AG04450 (cell line): ENCODE results near the gene TNIK. TPM values are rescaled to one million over a fixed set of nuclear protein-coding genes. Genes with fewer than 3 reads are reported as not detected.

Experiments
- CTCF ChIA-PET: fragments of 300-600, 350-600 bp; formaldehyde crosslinking; extraction: SDS; loops from one replicate; lab custom pipeline; 2022; ENCODE audit warnings: antibody characterized with exemption, inconsistent platforms; lab: Charles Lee
- POLR2A ChIA-PET: fragments of 350-600 bp; formaldehyde crosslinking; extraction: SDS; loops from one replicate; lab custom pipeline; 2021; ENCODE audit warnings: antibody characterized with exemption, inconsistent platforms; lab: Yijun Ruan, JAX
- DNase-seq: peaks from one replicate; pipeline ENCODE4 v3.0.0-alpha.2; 2011; ENCODE audit warnings: low read depth, low spot score
- H3K27ac ChIP-seq: one replicate; pipeline ENCODE4 v1.5.1; 2012; ENCODE audit warnings: low read depth, low read length, control low read depth
- H3K27me3 ChIP-seq: one replicate; pipeline ENCODE4 v1.6.0; 2012; ENCODE audit warnings: low read length; ENCODE audit not compliant: control insufficient read depth, insufficient read depth
- H3K4me3 ChIP-seq: 2 replicates; pipeline ENCODE4 v1.5.1; 2011; ENCODE audit warnings: mild to moderate bottlenecking, low read depth, low read length, control low read depth
- H3K9me3 ChIP-seq: 2 replicates; pipeline ENCODE4 v1.5.1; 2012; ENCODE audit warnings: low read length; ENCODE audit not compliant: control insufficient read depth, insufficient read depth
- polyA plus RNA-seq: library from polyadenylated mRNA; depleted of rRNA; stranded (reverse); fragments of >200 nt; gene quantifications from 2 replicates; pipeline ENCODE4 v1.2.3, GENCODE V29; 2011
- TF ChIP-seq, protein P1 (sequence below): IDR thresholded peaks from 2 replicates; pipeline ENCODE4 v1.5.1; 2011; ENCODE audit warnings: low read depth, low read length, control low read depth, inconsistent platforms

TNIK gene
- polyA plus RNA-seq, 1 experiment: 9.0 TPM

DNA sequence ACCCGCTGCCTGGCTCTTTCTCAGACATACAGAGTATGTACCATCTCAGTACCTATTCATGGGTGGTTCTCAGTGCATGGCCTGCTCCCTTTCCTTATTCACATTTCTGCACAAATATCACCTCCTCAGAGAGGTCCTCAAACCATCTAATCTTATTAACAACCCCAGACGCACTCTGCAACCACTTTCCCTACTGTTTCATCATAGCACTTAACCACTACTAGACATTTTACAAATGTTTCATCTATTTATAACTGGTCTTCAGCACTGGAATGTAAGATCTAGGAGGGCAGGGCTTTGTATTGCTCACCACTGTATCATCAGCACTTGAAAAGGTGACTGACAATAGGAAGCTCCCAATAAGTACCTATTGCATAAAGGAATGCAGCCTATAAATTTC, 45.1 kb downstream of the TNIK start:
- no peak overlapping the region for H3K4me3 ChIP-seq
- H3K9me3 ChIP-seq: no peaks in the 10 kb centered on the region
- no peak overlapping the region for H3K27ac ChIP-seq
- TF ChIP-seq, protein P1, sequence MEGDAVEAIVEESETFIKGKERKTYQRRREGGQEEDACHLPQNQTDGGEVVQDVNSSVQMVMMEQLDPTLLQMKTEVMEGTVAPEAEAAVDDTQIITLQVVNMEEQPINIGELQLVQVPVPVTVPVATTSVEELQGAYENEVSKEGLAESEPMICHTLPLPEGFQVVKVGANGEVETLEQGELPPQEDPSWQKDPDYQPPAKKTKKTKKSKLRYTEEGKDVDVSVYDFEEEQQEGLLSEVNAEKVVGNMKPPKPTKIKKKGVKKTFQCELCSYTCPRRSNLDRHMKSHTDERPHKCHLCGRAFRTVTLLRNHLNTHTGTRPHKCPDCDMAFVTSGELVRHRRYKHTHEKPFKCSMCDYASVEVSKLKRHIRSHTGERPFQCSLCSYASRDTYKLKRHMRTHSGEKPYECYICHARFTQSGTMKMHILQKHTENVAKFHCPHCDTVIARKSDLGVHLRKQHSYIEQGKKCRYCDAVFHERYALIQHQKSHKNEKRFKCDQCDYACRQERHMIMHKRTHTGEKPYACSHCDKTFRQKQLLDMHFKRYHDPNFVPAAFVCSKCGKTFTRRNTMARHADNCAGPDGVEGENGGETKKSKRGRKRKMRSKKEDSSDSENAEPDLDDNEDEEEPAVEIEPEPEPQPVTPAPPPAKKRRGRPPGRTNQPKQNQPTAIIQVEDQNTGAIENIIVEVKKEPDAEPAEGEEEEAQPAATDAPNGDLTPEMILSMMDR: no peak
- ChIA-PET POLR2A (no interaction called here), CTCF (no interaction called here)
- DNase-seq: no peak
- H3K27me3 ChIP-seq: no peaks in the 10 kb centered on the region

DNA sequence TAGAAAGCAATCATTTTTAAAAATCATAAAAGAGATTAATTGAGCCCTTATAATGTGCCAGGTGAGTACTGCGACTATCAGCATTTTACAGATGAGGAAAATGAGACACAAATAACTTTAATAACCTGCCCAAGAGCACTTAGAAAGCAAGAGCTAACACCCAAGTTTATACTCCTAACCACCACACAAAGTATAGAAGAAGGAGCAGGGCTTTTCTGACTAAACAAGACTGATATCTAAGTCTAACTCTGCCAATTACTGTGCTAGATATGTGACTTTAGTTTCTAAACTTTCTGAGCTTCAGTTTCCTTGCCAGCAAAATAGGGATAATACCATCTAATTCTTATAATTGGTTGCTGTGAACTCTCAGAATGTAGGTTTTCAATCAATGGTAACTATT, 47.7 kb downstream of the TNIK start:
- CTCF ChIA-PET: no interaction called here
- DNase-seq: no peak
- no peaks in the 10 kb centered on the region for H3K27me3 ChIP-seq
- no peak overlapping the region for H3K27ac ChIP-seq
- POLR2A ChIA-PET: no interaction called here
- TF ChIP-seq, protein P1: no peak
- no peaks in the 10 kb centered on the region for H3K9me3 ChIP-seq
- H3K4me3 ChIP-seq: no peak overlapping the region

DNA sequence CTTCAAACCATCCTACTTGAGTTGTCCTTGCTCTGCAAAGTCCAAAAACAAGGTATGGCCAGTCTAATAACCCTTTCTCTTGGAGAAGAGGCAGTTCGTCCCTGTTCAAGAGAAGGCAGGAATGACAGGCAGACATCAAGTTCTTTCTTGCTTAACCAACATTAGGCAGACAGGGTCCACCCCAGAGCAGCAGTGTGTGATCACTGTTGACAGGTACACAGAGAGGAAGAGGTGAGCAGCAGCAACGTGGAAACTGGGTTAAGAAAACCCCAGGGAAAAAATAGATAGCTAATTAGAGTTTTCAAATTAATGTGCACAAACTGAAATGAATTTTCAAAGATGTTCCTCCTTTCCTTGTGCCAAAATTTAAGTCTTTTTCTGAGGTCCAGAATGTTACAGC, 48.2 kb downstream of the TNIK start:
- Histone ChIP-seq H3K9me3 (no peaks in the 10 kb centered on the region), H3K4me3 (no peak overlapping the region), H3K27ac (no peak overlapping the region), H3K27me3 (no peaks in the 10 kb centered on the region)
- DNase-seq: no peak
- ChIA-PET POLR2A (no interaction called here), CTCF (no interaction called here)
- TF ChIP-seq, protein P1: no peak

DNA sequence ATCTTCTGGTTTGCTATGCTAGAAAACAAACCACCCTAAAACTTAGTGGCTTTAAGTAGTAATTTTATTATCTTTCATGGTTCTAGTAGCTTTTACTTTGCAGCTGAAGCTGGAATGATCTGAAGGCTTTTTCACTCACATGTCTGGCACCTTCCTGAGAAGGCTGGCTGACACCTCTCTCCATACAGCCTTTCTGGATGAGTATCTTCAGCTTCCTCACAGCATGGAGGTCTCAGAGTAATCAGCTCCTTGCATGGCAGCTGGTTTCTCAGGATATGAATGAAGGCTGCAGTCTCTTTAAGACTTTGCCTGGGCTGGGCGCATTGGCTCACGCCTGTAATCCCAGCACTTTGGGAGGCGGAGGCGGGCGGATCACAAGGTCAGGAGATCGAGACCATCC, 50.0 kb downstream of the TNIK start:
- CTCF ChIA-PET: no interaction called here
- Histone ChIP-seq H3K4me3 (no peak overlapping the region), H3K27ac (no peak overlapping the region), H3K27me3 (no peaks in the 10 kb centered on the region), H3K9me3 (no peaks in the 10 kb centered on the region; the same call in 1 of the 2 replicates)
- POLR2A ChIA-PET: no interaction called here
- TF ChIP-seq, protein P1: no peak
- no peak for DNase-seq

DNA sequence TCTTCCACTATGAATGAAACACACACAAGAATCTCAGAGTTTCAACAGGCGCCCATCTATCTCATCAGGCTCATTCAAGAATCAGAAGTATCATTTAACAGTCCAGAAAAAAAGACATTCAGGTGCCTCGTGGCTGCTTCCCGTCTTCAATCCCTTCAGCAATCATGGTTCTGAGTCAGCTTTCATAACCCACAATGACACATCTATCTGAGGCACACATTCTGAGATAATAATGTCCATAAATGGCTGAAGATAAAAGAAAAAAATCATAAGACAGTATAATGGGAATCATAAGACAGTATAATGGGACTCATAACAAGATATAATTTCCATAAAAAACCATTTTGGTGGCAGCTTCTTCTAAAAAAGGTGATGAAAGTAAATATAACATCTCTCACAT, 52.4 kb downstream of the TNIK start:
- TF ChIP-seq, protein P1: no peak
- no peaks in the 10 kb centered on the region for H3K27me3 ChIP-seq
- ChIA-PET CTCF (no interaction called here), POLR2A (no interaction called here)
- DNase-seq: no peak
- H3K9me3 ChIP-seq: peaks cover 4% of the 10 kb centered on the region; the same call in 1 of the 2 replicates
- no peak overlapping the region for H3K4me3 ChIP-seq
- no peak overlapping the region for H3K27ac ChIP-seq
